ENCODE results near the gene TARBP1. TPM values are rescaled to one million over a fixed set of nuclear protein-coding genes. Genes with fewer than 3 reads are reported as not detected.
"Not testable (repeated sequence)": the region's sequence is repeated elsewhere in the genome, so short reads cannot be mapped to it uniquely, and the experiment has no call there.

Gene TARBP1
- total RNA-seq, 1 experiment from 2014 or later = 43.9 TPM

DNA sequence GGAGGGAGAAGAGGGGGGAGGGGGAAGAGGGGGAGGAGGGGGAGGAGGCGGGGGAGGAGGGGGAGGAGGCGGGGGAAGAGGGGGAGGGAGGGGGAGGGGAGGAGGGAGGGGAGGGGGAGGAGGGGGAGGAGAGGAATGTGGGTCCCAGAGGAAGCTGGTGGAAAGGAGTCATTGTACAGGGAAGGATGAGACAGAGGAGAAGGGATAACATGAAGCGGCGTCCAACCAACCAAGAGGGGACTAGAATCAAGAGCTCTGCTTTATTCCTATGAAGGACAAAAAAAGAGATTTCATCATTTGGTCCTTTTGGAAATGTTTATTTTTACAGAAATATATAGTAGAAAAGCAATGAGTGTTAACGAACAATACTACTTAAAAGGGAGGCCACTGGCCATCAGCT lies 81.2 kb downstream of the TARBP1 start:
- H3K9me3 ChIP-seq = no peaks in the 10 kb centered on the region
- peaks cover 44% of the 10 kb centered on the region for H3K36me3 ChIP-seq
- no peak for DNase-seq
- no peak overlapping the region for H3K4me3 ChIP-seq
- H3K27me3 ChIP-seq = no peaks in the 10 kb centered on the region

DNA sequence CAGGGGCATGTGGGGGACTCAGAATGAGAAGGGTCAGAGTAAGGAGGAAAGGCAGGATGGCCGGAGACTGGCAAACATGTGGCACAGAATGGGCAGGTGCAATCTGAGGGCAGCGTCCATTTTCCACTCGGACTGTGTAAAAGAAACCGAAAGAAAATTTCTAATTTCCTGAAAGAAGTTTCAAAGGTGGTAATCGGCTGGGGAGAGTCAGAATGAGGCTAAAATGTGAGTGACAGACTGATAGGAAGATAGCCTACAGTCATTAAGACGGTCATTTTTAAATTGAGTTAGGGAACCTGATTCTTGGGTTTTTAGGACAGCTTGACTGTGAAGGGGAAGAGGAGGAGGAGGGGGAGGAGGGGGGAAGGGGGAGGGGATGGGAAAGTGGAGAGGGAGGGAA lies 82.1 kb downstream of the TARBP1 start:
- no peak overlapping the region for H3K4me3 ChIP-seq
- H3K9me3 ChIP-seq = no peaks in the 10 kb centered on the region
- peaks cover 46% of the 10 kb centered on the region for H3K36me3 ChIP-seq
- DNase-seq = no peak
- no peaks in the 10 kb centered on the region for H3K27me3 ChIP-seq

- no peak for DNase-seq
- Histone ChIP-seq H3K4me3 (no peak overlapping the region), H3K9me3 (no peaks in the 10 kb centered on the region), H3K27me3 (no peaks in the 10 kb centered on the region), H3K36me3 (peaks cover 52% of the 10 kb centered on the region)
Observed at GRCh38 chr1:234396092-234396491, 82.9 kb downstream of the TARBP1 start.

DNA sequence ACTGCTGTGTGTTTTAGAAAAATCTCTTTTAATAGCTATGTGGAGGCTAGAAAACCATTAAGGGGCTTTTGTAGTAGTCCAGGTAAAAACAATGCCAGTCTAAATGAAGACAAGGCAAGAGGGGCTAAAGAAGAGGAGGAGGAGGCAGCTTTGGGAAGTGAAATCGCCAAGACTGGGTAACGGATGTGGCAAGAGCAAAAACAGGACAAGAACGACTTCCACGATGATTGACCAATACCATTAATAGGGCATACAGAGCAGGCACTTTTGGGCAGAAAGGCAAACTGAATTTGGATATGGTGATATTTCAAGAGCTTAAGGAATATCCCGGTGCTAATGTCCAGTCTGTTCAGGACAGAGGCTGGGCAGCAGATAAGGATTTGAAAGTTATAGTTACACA lies 83.7 kb downstream of the TARBP1 start:
- DNase-seq = no peak
- Histone ChIP-seq H3K36me3 (peaks cover 49% of the 10 kb centered on the region), H3K9me3 (no peaks in the 10 kb centered on the region), H3K4me3 (no peak overlapping the region), H3K27me3 (no peaks in the 10 kb centered on the region)

DNA sequence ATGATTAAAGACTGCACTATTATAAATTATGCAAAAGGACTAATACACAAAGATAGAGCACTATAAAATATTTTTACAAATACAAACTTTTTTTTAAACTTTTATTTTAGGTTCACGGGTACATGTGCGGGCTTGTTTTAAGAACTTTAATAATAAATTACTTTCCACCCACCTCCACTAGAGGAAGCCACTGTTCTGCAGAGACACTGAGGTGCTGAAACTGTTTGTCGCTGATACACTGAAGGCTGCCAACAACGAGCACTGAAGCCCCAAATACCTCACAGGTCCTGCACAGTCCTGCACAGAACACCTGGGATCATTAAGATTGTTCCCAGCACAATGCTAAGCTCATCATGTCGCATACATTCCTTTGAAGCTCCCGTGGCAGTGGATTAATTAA lies 85.8 kb downstream of the TARBP1 start:
- Histone ChIP-seq H3K27me3 (no peaks in the 10 kb centered on the region), H3K36me3 (peaks cover 45% of the 10 kb centered on the region)

DNA sequence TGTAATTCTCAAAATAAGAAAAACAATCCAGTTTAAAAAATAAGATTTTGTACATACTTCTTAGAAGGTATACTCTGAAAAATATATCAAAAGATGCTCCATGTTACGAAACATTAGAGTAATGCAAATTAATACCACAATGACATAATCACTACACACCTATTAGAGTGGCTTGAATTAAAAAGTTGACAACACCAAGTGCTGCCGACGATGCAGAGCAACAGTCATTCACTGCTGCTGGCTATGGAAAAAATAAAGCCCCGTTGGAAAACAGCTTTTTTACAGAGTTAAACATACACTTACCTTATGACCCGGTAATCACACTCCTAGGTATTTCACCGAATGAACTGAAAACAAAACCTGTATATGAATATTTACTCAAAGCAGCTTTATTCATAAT lies 90.9 kb downstream of the TARBP1 start:
- no peaks in the 10 kb centered on the region for H3K9me3 ChIP-seq
- H3K27me3 ChIP-seq = no peaks in the 10 kb centered on the region
- DNase-seq = no peak
- H3K4me3 ChIP-seq = no peak overlapping the region
- H3K36me3 ChIP-seq = peaks cover 58% of the 10 kb centered on the region

More for the DNA sequence above, 85.8 kb downstream of the TARBP1 start:
- DNase-seq = no peak
- H3K4me3 ChIP-seq = no peak overlapping the region
- no peaks in the 10 kb centered on the region for H3K9me3 ChIP-seq

DNA sequence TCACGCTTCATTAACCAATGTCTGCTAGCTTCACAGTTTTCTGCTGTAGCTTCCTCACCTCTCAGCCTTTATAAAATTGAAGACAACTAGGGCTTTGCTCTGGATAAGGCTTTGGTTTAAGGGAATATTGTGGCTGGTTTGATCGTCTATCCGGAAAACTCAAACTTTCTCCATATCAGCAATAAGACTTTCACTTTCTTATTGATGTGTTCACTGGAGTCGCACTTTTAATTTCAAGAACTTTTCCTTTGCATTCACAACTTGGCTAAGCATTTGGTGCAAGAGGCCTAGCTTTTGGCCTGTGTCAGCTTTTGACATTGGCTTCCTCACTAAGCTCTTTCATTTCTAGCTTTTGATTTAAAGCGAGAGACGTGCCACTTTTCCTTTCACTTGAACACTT lies 92.9 kb downstream of the TARBP1 start:
- Histone ChIP-seq H3K36me3 (peaks cover 52% of the 10 kb centered on the region), H3K9me3 (no peaks in the 10 kb centered on the region), H3K27me3 (no peaks in the 10 kb centered on the region), H3K4me3 (no peak overlapping the region)
- DNase-seq = no peak

- H3K9me3 ChIP-seq = no peaks in the 10 kb centered on the region
- no peak for DNase-seq
- peaks cover 74% of the 10 kb centered on the region for H3K36me3 ChIP-seq
- H3K27me3 ChIP-seq = no peaks in the 10 kb centered on the region
- H3K4me3 ChIP-seq = no peak overlapping the region
Observed at GRCh38 chr1:234381699-234382555, 97.1 kb downstream of the TARBP1 start.

GRCh38 chr1:234379591-234380109 lies 99.3 kb downstream of the TARBP1 start:
- H3K27me3 ChIP-seq, DNase-seq, H3K4me3 ChIP-seq, H3K9me3 ChIP-seq: not testable (repeated sequence)
- peaks cover 82% of the 10 kb centered on the region for H3K36me3 ChIP-seq

GRCh38 chr1:234375672-234376071 lies 103.3 kb downstream of the TARBP1 start:
- no peaks in the 10 kb centered on the region for H3K27me3 ChIP-seq
- DNase-seq = no peak
- no peaks in the 10 kb centered on the region for H3K9me3 ChIP-seq
- no peak overlapping the region for H3K4me3 ChIP-seq
- H3K36me3 ChIP-seq = peaks cover 60% of the 10 kb centered on the region

- Histone ChIP-seq H3K9me3 (no peaks in the 10 kb centered on the region), H3K27me3 (no peaks in the 10 kb centered on the region), H3K4me3 (peak overlapping the region; percentile 93), H3K36me3 (peaks cover 43% of the 10 kb centered on the region)
- no peak for DNase-seq
Observed at GRCh38 chr1:234373959-234374254, 105.1 kb downstream of the TARBP1 start.

GRCh38 chr1:234373064-234373958 lies 105.7 kb downstream of the TARBP1 start, which contains the start of gene COA6:
Gene COA6 (plus strand): TSS chr1:234373456. CDS start chr1:234373467, 11 bp downstream.
- DNase-seq = peak; percentile 93
- H3K27me3 ChIP-seq = no peaks in the 10 kb centered on the region

GRCh38 chr1:234372011-234372757 lies 106.8 kb downstream of the TARBP1 start:
- Histone ChIP-seq H3K27me3 (no peaks in the 10 kb centered on the region), H3K9me3 (no peaks in the 10 kb centered on the region), H3K4me3 (peak overlapping the region; percentile 93), H3K36me3 (peaks cover 26% of the 10 kb centered on the region)
- DNase-seq = no peak

More at GRCh38 chr1:234373064-234373958, 105.7 kb downstream of the TARBP1 start, which contains the start of gene COA6:
- H3K4me3 ChIP-seq = peak within 1 kb of the TSS; percentile 93
- H3K9me3 ChIP-seq = no peaks in the 10 kb centered on the region
- H3K36me3 ChIP-seq = peaks cover 37% of the 10 kb centered on the region

DNA sequence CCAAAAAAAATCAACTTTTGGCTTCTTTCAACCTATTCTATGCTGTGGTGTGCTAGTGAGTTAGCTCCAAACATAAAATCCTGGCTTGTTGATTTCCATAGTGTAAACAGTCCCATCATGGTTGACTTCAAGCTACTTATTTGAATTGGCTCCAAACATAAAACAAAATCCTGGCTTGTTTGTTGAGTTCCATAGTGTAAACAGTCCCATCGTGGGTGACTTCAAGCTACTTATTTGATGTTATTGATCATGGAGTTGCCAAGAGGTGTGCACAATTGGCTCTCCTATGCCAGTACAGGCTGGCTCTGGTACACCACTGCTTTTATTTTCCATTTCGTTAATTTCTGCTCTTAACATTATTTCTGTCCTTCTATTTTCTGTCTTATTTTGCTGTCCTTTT lies 107.6 kb downstream of the TARBP1 start:
- no peak for DNase-seq
- Histone ChIP-seq H3K27me3 (no peaks in the 10 kb centered on the region), H3K4me3 (no peak overlapping the region), H3K36me3 (peaks cover 21% of the 10 kb centered on the region), H3K9me3 (no peaks in the 10 kb centered on the region)

DNA sequence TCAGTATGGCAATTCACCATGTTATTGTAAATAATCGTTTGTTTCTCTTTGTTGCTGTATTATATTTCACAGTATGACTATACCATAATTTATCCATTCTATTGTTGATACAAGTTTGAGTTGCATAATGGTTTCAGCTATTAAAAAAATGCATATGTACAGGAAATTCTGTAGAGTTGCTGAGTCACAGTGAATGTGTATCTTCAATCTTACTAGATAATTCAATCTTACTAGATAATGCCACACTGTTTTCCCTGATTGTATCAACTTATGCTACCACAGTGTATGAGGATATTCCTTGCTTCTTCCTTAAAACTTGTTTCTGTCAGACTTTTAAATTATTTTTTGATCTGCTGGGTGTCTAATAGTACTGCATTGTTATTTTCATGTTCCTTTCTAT lies 109.2 kb downstream of the TARBP1 start:
- peaks cover 4% of the 10 kb centered on the region for H3K36me3 ChIP-seq
- DNase-seq = no peak
- no peaks in the 10 kb centered on the region for H3K9me3 ChIP-seq
- no peak overlapping the region for H3K4me3 ChIP-seq
- no peaks in the 10 kb centered on the region for H3K27me3 ChIP-seq

- Histone ChIP-seq H3K36me3 (no peaks in the 10 kb centered on the region), H3K4me3 (no peak overlapping the region), H3K9me3 (no peaks in the 10 kb centered on the region), H3K27me3 (no peaks in the 10 kb centered on the region)
- no peak for DNase-seq
Observed at GRCh38 chr1:234369033-234369430, 109.9 kb downstream of the TARBP1 start.
